H9 (cell line): ENCODE measurements around the gene ADTRP. TPM values are rescaled to one million over a fixed set of nuclear protein-coding genes. Genes with fewer than 3 reads are reported as not detected.

Source experiments
- DNase-seq: peaks from one replicate; pipeline ENCODE4 v3.0.0-alpha.2; 2017
- H2AFZ ChIP-seq: one replicate; pipeline ENCODE4 v1.6.1; 2013; ENCODE audit warnings: mild to moderate bottlenecking, low read length, control low read depth, moderate library complexity
- H2AK5ac ChIP-seq: 2 replicates; pipeline ENCODE4 v1.6.1; 2013; ENCODE audit warnings: low read length, control low read depth, mixed read lengths; ENCODE audit not compliant: insufficient read length
- H2BK120ac ChIP-seq: one replicate; pipeline ENCODE4 v1.6.1; 2013; ENCODE audit warnings: low read depth, mild to moderate bottlenecking, low read length, control low read depth, inconsistent platforms; ENCODE audit not compliant: poor library complexity, severe bottlenecking
- H2BK12ac ChIP-seq: 2 replicates; pipeline ENCODE4 v1.6.1; 2013; ENCODE audit warnings: low read length, control low read depth, mixed read lengths, low read depth; ENCODE audit not compliant: insufficient read length
- H2BK15ac ChIP-seq: 2 replicates; pipeline ENCODE4 v1.6.1; 2013; ENCODE audit warnings: low read depth, low read length, control low read depth
- H2BK20ac ChIP-seq: one replicate; pipeline ENCODE4 v1.6.1; 2013; ENCODE audit warnings: low read depth, mild to moderate bottlenecking, low read length, control low read depth, inconsistent platforms; ENCODE audit not compliant: poor library complexity, severe bottlenecking
- H2BK5ac ChIP-seq: 2 replicates; pipeline ENCODE4 v1.6.1; 2013; ENCODE audit warnings: low read length, control low read depth, mixed read lengths; ENCODE audit not compliant: insufficient read length
- H3K14ac ChIP-seq: 2 replicates; pipeline ENCODE4 v1.6.1; 2013; ENCODE audit warnings: low read length, control low read depth; ENCODE audit not compliant: insufficient read depth
- H3K18ac ChIP-seq: 2 replicates; pipeline ENCODE4 v1.6.1; 2013; ENCODE audit warnings: low read depth, mild to moderate bottlenecking, mixed read lengths, low read length, control low read depth; ENCODE audit not compliant: insufficient read length
- H3K23ac ChIP-seq: 2 replicates; pipeline ENCODE4 v1.6.1; 2013; ENCODE audit warnings: low read length, control low read depth, mixed read lengths, low read depth; ENCODE audit not compliant: insufficient read length
- H3K23me2 ChIP-seq: 2 replicates; pipeline ENCODE4 v1.6.1; 2013; ENCODE audit warnings: low read depth, mild to moderate bottlenecking, mixed read lengths, low read length, control low read depth; ENCODE audit not compliant: insufficient read length, poor library complexity, severe bottlenecking
- H3K27ac ChIP-seq: 2 replicates; pipeline ENCODE4 v1.5.1; 2013; ENCODE audit warnings: low read length, control low read depth, mixed read lengths, low read depth; ENCODE audit not compliant: insufficient read length
- H3K27me3 ChIP-seq: 2 replicates; pipeline ENCODE4 v1.6.1; 2013; ENCODE audit warnings: low read length, control low read depth, inconsistent platforms; ENCODE audit not compliant: insufficient read depth
- H3K4ac ChIP-seq: 2 replicates; pipeline ENCODE4 v1.6.1; 2013; ENCODE audit warnings: low read depth, mild to moderate bottlenecking, control low read depth, inconsistent platforms, low read length, moderate library complexity
- H3K4me1 ChIP-seq: 2 replicates; pipeline ENCODE4 v1.6.1; 2013; ENCODE audit warnings: low read length, control low read depth, inconsistent platforms; ENCODE audit not compliant: insufficient read depth
- H3K4me2 ChIP-seq: 2 replicates; pipeline ENCODE4 v1.6.1; 2013; ENCODE audit warnings: low read length, control low read depth, mixed read lengths; ENCODE audit not compliant: insufficient read length, insufficient read depth
- H3K56ac ChIP-seq: 2 replicates; pipeline ENCODE4 v1.6.1; 2013; ENCODE audit warnings: low read depth, mild to moderate bottlenecking, mixed read lengths, low read length, control low read depth; ENCODE audit not compliant: insufficient read length
- H3K79me1 ChIP-seq: 2 replicates; pipeline ENCODE4 v1.6.1; 2013; ENCODE audit warnings: low read depth, mild to moderate bottlenecking, moderate library complexity, low read length, control low read depth, inconsistent platforms; ENCODE audit not compliant: insufficient read depth, poor library complexity, severe bottlenecking
- H3K79me2 ChIP-seq: 2 replicates; pipeline ENCODE4 v1.6.1; 2013; ENCODE audit warnings: low read length, control low read depth, inconsistent platforms; ENCODE audit not compliant: insufficient read depth
- H3K9ac ChIP-seq: 2 replicates; pipeline ENCODE4 v1.6.1; 2013; ENCODE audit warnings: low read length, control low read depth, mixed read lengths; ENCODE audit not compliant: insufficient read length; ENCODE audit errors: extremely low read depth
- H3K9me3 ChIP-seq: one replicate; pipeline ENCODE4 v1.6.1; 2013; ENCODE audit warnings: low read depth, low read length, inconsistent platforms; ENCODE audit not compliant: control insufficient read depth
- H3T11ph ChIP-seq: one replicate; pipeline ENCODE4 v1.6.1; 2013; ENCODE audit warnings: mild to moderate bottlenecking, low read length, control low read depth, inconsistent platforms
- H4K20me1 ChIP-seq: one replicate; pipeline ENCODE4 v1.6.1; 2013; ENCODE audit not compliant: control insufficient read depth, insufficient read length, insufficient read depth
- H4K5ac ChIP-seq: 2 replicates; pipeline ENCODE4 v1.6.1; 2013; ENCODE audit warnings: low read depth, mild to moderate bottlenecking, mixed read lengths, low read length, control low read depth; ENCODE audit not compliant: insufficient read length
- H4K8ac ChIP-seq: replicated peaks from 2 replicates; pipeline ENCODE4 v1.6.1; 2013; ENCODE audit warnings: low read length, control low read depth, mixed read lengths, low read depth; ENCODE audit not compliant: insufficient read length
- H4K91ac ChIP-seq: 2 replicates; pipeline ENCODE4 v1.6.1; 2013; ENCODE audit warnings: low read depth, mild to moderate bottlenecking, moderate library complexity, mixed read lengths, low read length, control low read depth; ENCODE audit not compliant: insufficient read length
- H3K27ac Mint-ChIP-seq, 3 experiments: 2 replicates in 2 of 3; 3 replicates in 1 of 3; pipeline ENCODE4 v1.8.0; 2020 to 2021; ENCODE audit warnings: mixed read lengths in 3 of 3, mild to moderate bottlenecking in 1 of 3, moderate library complexity in 1 of 3
- H3K27me3 Mint-ChIP-seq: 2 replicates; pipeline ENCODE4 v1.8.0; 2021; ENCODE audit warnings: low read depth, mild to moderate bottlenecking, moderate library complexity, mixed read lengths
- H3K36me3 Mint-ChIP-seq, 3 experiments: 2 replicates in 2 of 3; 3 replicates in 1 of 3; pipeline ENCODE4 v1.8.0; 2020 to 2021; ENCODE audit warnings: low read depth in 3 of 3, mixed read lengths in 3 of 3; ENCODE audit not compliant: insufficient read depth in 1 of 3
- H3K4me1 Mint-ChIP-seq, 2 experiments: 2 replicates each; pipeline ENCODE4 v1.8.0; 2020; ENCODE audit warnings: mixed read lengths in 2 of 2
- H3K4me3 Mint-ChIP-seq, 2 experiments: 2 replicates in 1 of 2; 3 replicates in 1 of 2; pipeline ENCODE4 v1.8.0; 2020 to 2021; ENCODE audit warnings: mild to moderate bottlenecking in 2 of 2, mixed read lengths in 2 of 2, moderate library complexity in 1 of 2
- H3K9me3 Mint-ChIP-seq, 2 experiments: 2 replicates in 1 of 2; 3 replicates in 1 of 2; pipeline ENCODE4 v1.8.0; 2020; ENCODE audit warnings: mild to moderate bottlenecking in 2 of 2, mixed read lengths in 2 of 2, moderate library complexity in 1 of 2
- WGBS: extraction: QIAGEN DNeasy Blood & Tissue Kit; methylation state at CpG from one replicate; pipeline ENCODE4 v1.1.7; 2013; ENCODE audit warnings: missing lambda C conversion rate, low lambda C conversion rate, mixed read lengths; ENCODE audit not compliant: insufficient read length; ENCODE audit errors: extremely low coverage; 5-methylcytosine and 5-hydroxymethylcytosine counted together
- total RNA-seq: library from RNA; stranded (reverse); gene quantifications from 2 replicates; pipeline ENCODE4 v1.2.1, GENCODE V29; 2021
- TF ChIP-seq, protein P1 (sequence below): fragments of 200-600 bp; sonication (generic); conservative IDR thresholded peaks from 3 replicates; pipeline ENCODE4 v1.8.0; 2021; ENCODE audit warnings: antibody characterized with exemption, mild to moderate bottlenecking

Gene ADTRP
- total RNA-seq, 1 experiment from 2014 or later = not detected

DNA sequence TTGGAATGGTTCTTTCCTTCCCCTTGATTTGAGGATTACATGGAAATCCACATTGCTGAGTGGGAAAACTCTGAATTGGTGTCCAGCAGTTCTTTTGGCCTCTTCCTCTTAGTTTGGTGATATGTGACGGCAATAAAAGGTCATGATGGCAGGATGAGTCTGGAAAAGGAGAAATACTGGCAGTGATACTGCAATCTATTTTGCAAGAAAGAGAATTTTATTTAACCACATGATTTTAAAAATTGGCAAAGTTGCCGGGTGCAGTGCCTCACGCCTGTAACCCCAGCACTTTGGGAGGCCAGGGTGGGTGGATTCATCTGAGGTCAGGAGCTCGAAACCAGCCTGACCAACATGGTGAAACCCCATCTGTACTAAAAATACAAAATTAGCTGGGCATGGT, 73.1 kb downstream of the ADTRP start:
- H3T11ph ChIP-seq = no peak overlapping the region
- no peaks in the 10 kb centered on the region for H3K27me3 Mint-ChIP-seq
- no CpG with 5 or more reads among the region's 4 CpGs for WGBS
- H3K79me1 ChIP-seq = no peaks in the 10 kb centered on the region
- no peak overlapping the region for H2AK5ac ChIP-seq
- H2BK20ac ChIP-seq = no peak overlapping the region
- H3K27ac ChIP-seq = no peak overlapping the region
- no peak overlapping the region for H2BK120ac ChIP-seq
- no peak overlapping the region for H4K91ac ChIP-seq
- H3K9me3 ChIP-seq = no peaks in the 10 kb centered on the region
- no peak overlapping the region for H2BK15ac ChIP-seq
- no peak overlapping the region for H2BK5ac ChIP-seq
- H2AFZ ChIP-seq = no peak overlapping the region
- TF ChIP-seq, protein P1, sequence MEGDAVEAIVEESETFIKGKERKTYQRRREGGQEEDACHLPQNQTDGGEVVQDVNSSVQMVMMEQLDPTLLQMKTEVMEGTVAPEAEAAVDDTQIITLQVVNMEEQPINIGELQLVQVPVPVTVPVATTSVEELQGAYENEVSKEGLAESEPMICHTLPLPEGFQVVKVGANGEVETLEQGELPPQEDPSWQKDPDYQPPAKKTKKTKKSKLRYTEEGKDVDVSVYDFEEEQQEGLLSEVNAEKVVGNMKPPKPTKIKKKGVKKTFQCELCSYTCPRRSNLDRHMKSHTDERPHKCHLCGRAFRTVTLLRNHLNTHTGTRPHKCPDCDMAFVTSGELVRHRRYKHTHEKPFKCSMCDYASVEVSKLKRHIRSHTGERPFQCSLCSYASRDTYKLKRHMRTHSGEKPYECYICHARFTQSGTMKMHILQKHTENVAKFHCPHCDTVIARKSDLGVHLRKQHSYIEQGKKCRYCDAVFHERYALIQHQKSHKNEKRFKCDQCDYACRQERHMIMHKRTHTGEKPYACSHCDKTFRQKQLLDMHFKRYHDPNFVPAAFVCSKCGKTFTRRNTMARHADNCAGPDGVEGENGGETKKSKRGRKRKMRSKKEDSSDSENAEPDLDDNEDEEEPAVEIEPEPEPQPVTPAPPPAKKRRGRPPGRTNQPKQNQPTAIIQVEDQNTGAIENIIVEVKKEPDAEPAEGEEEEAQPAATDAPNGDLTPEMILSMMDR = no peak
- peaks cover 0 to 2% of the 10 kb centered on the region in 2 experiments; a peak in 2 of 4 replicates for H3K4me1 Mint-ChIP-seq
- no peak overlapping the region for H3K14ac ChIP-seq
- no peak overlapping the region for H3K4ac ChIP-seq
- H3K18ac ChIP-seq = no peak overlapping the region
- H3K23me2 ChIP-seq = no peaks in the 10 kb centered on the region
- H3K56ac ChIP-seq = no peak overlapping the region
- H3K9ac ChIP-seq = no peak overlapping the region
- no peak for DNase-seq
- no peaks in the 10 kb centered on the region for H3K4me1 ChIP-seq
- no peak overlapping the region for H3K27ac Mint-ChIP-seq
- H3K27me3 ChIP-seq = no peaks in the 10 kb centered on the region
- peaks cover 3 to 5% of the 10 kb centered on the region in 2 experiments; a peak in 2 of 5 replicates for H3K9me3 Mint-ChIP-seq
- no peak overlapping the region for H3K4me2 ChIP-seq
- H4K20me1 ChIP-seq = no peaks in the 10 kb centered on the region
- H3K36me3 Mint-ChIP-seq = peaks cover 0 to 3% (median 0%) of the 10 kb centered on the region in 3 experiments; a peak in 1 of 7 replicates
- H2BK12ac ChIP-seq = no peak overlapping the region
- H3K79me2 ChIP-seq = no peaks in the 10 kb centered on the region
- H4K5ac ChIP-seq = no peak overlapping the region
- H3K4me3 Mint-ChIP-seq = no peak overlapping the region
- H4K8ac ChIP-seq = no peak overlapping the region
- H3K23ac ChIP-seq = no peak overlapping the region
